Liver (tissue), 9 donors: Measurements from ENCODE around the gene SP100. TPM values are rescaled to one million over a fixed set of nuclear protein-coding genes. Genes with fewer than 3 reads are reported as not detected.
A peak's percentile ranks its signal among the peaks of the same experiment; 100 is the strongest.

Experiments used
- DNase-seq: peaks from one replicate; pipeline ENCODE4 v3.0.0-alpha.2; 2017; ENCODE audit warnings: low spot score
- H3K27ac ChIP-seq, 2 donors: one replicate each; pipeline ENCODE4 v1.7.0; 2013; ENCODE audit warnings: inconsistent platforms in 2 of 2, low read length in 2 of 2, control low read depth in 1 of 2, low read depth in 1 of 2, mild to moderate bottlenecking in 1 of 2
- H3K27me3 ChIP-seq, 4 donors: one replicate each; pipeline versions ENCODE4 v1.6.1 to v1.7.0; 2013; ENCODE audit warnings: low read length in 3 of 4, inconsistent platforms in 1 of 4, mild to moderate bottlenecking in 1 of 4, moderate library complexity in 1 of 4; ENCODE audit not compliant: control insufficient read depth in 4 of 4, insufficient read depth in 4 of 4
- H3K36me3 ChIP-seq, 4 donors: one replicate each; pipeline versions ENCODE4 v1.6.1 to v1.7.0; 2013; ENCODE audit warnings: low read length in 3 of 4, mild to moderate bottlenecking in 3 of 4, low read depth in 1 of 4, moderate library complexity in 1 of 4; ENCODE audit not compliant: control insufficient read depth in 4 of 4, insufficient read depth in 3 of 4
- H3K4me1 ChIP-seq, 4 donors: one replicate each; pipeline versions ENCODE4 v1.6.1 to v1.7.0; 2013; ENCODE audit warnings: low read length in 3 of 4, mild to moderate bottlenecking in 3 of 4, moderate library complexity in 1 of 4; ENCODE audit not compliant: control insufficient read depth in 4 of 4, insufficient read depth in 4 of 4
- H3K4me3 ChIP-seq, 3 donors: one replicate each; pipeline versions ENCODE4 v1.6.1 to v1.7.0; 2013; ENCODE audit warnings: low read length in 3 of 3, control low read depth in 1 of 3, low read depth in 1 of 3, mild to moderate bottlenecking in 1 of 3
- H3K9ac ChIP-seq, 2 donors: one replicate each; pipeline ENCODE4 v1.7.0; 2013; ENCODE audit warnings: low read length in 2 of 2, mild to moderate bottlenecking in 2 of 2, moderate library complexity in 2 of 2, control low read depth in 1 of 2, low read depth in 1 of 2
- H3K9me3 ChIP-seq, 4 donors: one replicate each; pipeline versions ENCODE4 v1.6.1 to v1.7.0; 2013; ENCODE audit warnings: low read length in 3 of 4; ENCODE audit not compliant: control insufficient read depth in 4 of 4
- ATF3 ChIP-seq: IDR thresholded peaks from 2 replicates; pipeline ENCODE4 v1.6.1; 2016; ENCODE audit warnings: antibody characterized with exemption
- CTCF ChIP-seq: fragments of 150-350 bp; IDR thresholded peaks from 2 replicates; pipeline ENCODE4 v1.5.1; 2017; ENCODE audit warnings: improper control_type of control experiment, low read depth, low read length; ENCODE audit not compliant: missing input control
- EGR1 ChIP-seq, 2 donors: IDR thresholded peaks; 2 replicates each; pipeline ENCODE4 v1.6.1; 2016 to 2018; ENCODE audit warnings: antibody characterized with exemption in 2 of 2, low read depth in 2 of 2
- FOXA1 ChIP-seq: IDR thresholded peaks from 2 replicates; pipeline ENCODE4 v1.6.1; 2016; ENCODE audit warnings: antibody characterized with exemption
- FOXA2 ChIP-seq: IDR thresholded peaks from 2 replicates; pipeline ENCODE4 v1.6.1; 2016; ENCODE audit warnings: antibody characterized with exemption
- GABPA ChIP-seq, 2 donors: IDR thresholded peaks in 1 of 2; conservative IDR thresholded peaks in 1 of 2; 2 replicates each; pipeline ENCODE4 v1.6.1; 2016; ENCODE audit warnings: antibody characterized with exemption in 2 of 2, mild to moderate bottlenecking in 1 of 2, moderate library complexity in 1 of 2
- HNF4A ChIP-seq, 2 donors: conservative IDR thresholded peaks; 2 replicates each; pipeline ENCODE4 v1.6.1; 2016; ENCODE audit warnings: antibody characterized with exemption in 2 of 2, mild to moderate bottlenecking in 2 of 2
- HNF4G ChIP-seq: IDR thresholded peaks from 2 replicates; pipeline ENCODE4 v1.6.1; 2016; ENCODE audit warnings: antibody characterized with exemption
- JUND ChIP-seq, 2 donors: IDR thresholded peaks; 2 replicates each; pipeline ENCODE4 v1.6.1; 2016; ENCODE audit warnings: antibody characterized with exemption in 2 of 2
- MAX ChIP-seq: IDR thresholded peaks from 2 replicates; pipeline ENCODE4 v1.6.1; 2016; ENCODE audit warnings: antibody characterized with exemption
- NR2F2 ChIP-seq: IDR thresholded peaks from 2 replicates; pipeline ENCODE4 v1.6.1; 2016; ENCODE audit warnings: antibody characterized with exemption
- RAD21 ChIP-seq, 2 donors: IDR thresholded peaks; 2 replicates each; pipeline ENCODE4 v1.6.1; 2016; ENCODE audit warnings: antibody characterized with exemption in 2 of 2, mild to moderate bottlenecking in 2 of 2
- REST ChIP-seq: IDR thresholded peaks from 2 replicates; pipeline ENCODE4 v1.6.1; 2016; ENCODE audit warnings: antibody characterized with exemption, mild to moderate bottlenecking
- RXRA ChIP-seq, 2 donors: IDR thresholded peaks; 2 replicates each; pipeline ENCODE4 v1.6.1; 2017 to 2018; ENCODE audit warnings: antibody characterized with exemption in 2 of 2, mild to moderate bottlenecking in 1 of 2
- SP1 ChIP-seq: IDR thresholded peaks from 2 replicates; pipeline ENCODE4 v1.6.1; 2018; ENCODE audit warnings: antibody characterized with exemption, mild to moderate bottlenecking
- TAF1 ChIP-seq: conservative IDR thresholded peaks from 2 replicates; pipeline ENCODE4 v1.6.1; 2016; ENCODE audit warnings: antibody characterized with exemption, mild to moderate bottlenecking
- YY1 ChIP-seq: IDR thresholded peaks from 2 replicates; pipeline ENCODE4 v1.6.1; 2016; ENCODE audit warnings: antibody characterized with exemption, mild to moderate bottlenecking
- ZBTB33 ChIP-seq: IDR thresholded peaks from 2 replicates; pipeline ENCODE4 v1.6.1; 2016; ENCODE audit warnings: antibody characterized with exemption
- WGBS: extraction: QIAGEN DNeasy Blood & Tissue Kit; methylation state at CpG from one replicate; pipeline ENCODE4 v1.1.7; 2013; 5-methylcytosine and 5-hydroxymethylcytosine counted together
- polyA plus RNA-seq, 2 donors: library from polyadenylated mRNA; stranded (reverse) in 1 of 2; unstranded in 1 of 2; fragments of 200-250 nt in 1 of 2; fragments of >200 nt in 1 of 2; fragmentation: Nextera tagmentation in 1 of 2; extraction: Ambion mirVana in 1 of 2; gene quantifications; one replicate each; pipeline versions ENCODE4 v1.2.1 to v1.2.3, GENCODE V29; 2013 to 2015
- total RNA-seq, 2 donors: library from RNA; depleted of rRNA; stranded (reverse); fragments of >200 nt; gene quantifications; one replicate each; pipeline ENCODE4 v1.2.3, GENCODE V29; 2014
- donor health status: healthy.
- donor health status: healthy.
- donor health status: healthy.
- donor health status: healthy.
- donor health status: healthy.

SP100 gene
- total and polyA plus RNA-seq, 4 donors: 21.9 to 45.5 (median 33.1) TPM

GRCh38 chr2:230417436-230417835 lies 1.4 kb downstream of the SP100 start:
- TF ChIP-seq FOXA1 (no peak), GABPA (IDR thresholded peaks at IDR 0.05 in 1 of 2, conservative IDR thresholded peaks at IDR 0.05 in 1 of 2) (no peak), ATF3 (no peak), TAF1 (no peak), MAX (no peak), EGR1 (IDR thresholded peaks at IDR 0.05; ENCODE audit: low read depth in 2 of 2) (no peak), CTCF (no peak), HNF4A (conservative IDR thresholded peaks at IDR 0.05) (no peak), JUND (IDR thresholded peaks at IDR 0.05) (no peak), YY1 (no peak), RXRA (IDR thresholded peaks at IDR 0.05) (no peak), SP1 (no peak), RAD21 (IDR thresholded peaks at IDR 0.05) (no peak), HNF4G (no peak), NR2F2 (no peak), FOXA2 (no peak), REST (no peak), ZBTB33 (no peak)
- H3K4me3 ChIP-seq: peak overlapping the region; percentile 28 to 88 (median 62)
- DNase-seq: no peak
- peaks cover 0 to 3% (median 0%) of the 10 kb centered on the region in 4 donors for H3K36me3 ChIP-seq
- peaks cover 6 to 29% (median 23%) of the 10 kb centered on the region in 4 donors for H3K4me1 ChIP-seq
- WGBS: 61% methylated on average over 4 of the region's 4 CpGs
- no peaks in the 10 kb centered on the region for H3K9me3 ChIP-seq
- no peak overlapping the region for H3K27ac ChIP-seq
- peak overlapping the region; percentile 12 to 98 for H3K9ac ChIP-seq
- no peaks in the 10 kb centered on the region for H3K27me3 ChIP-seq
